HEK293 (cell line): ENCODE results near the gene SLC22A4.
A peak's percentile ranks its signal among the peaks of the same experiment; 100 is the strongest.

Experiments used
- CTCF ChIA-PET: fragments of 350-600 bp; formaldehyde crosslinking; extraction: SDS; loops from one replicate; lab custom pipeline; 2021; ENCODE audit warnings: antibody characterized with exemption; lab: Yijun Ruan, JAX
- POLR2A ChIA-PET: fragments of 300-600 bp; formaldehyde crosslinking; extraction: SDS; loops from one replicate; lab custom pipeline; 2020; ENCODE audit warnings: antibody characterized with exemption, inconsistent platforms; lab: Yijun Ruan, JAX
- H3K27ac ChIP-seq: fragments of 200-500 bp; sonication (Bioruptor generic); 2 replicates; pipeline ENCODE4 v1.5.1; 2014; ENCODE audit warnings: low read depth, low read length, control low read depth, inconsistent platforms; ENCODE audit errors: extremely low read depth
- H3K36me3 ChIP-seq, 2 experiments: fragments of 200-500 bp in 1 of 2; sonication (Bioruptor generic) in 1 of 2; 1 replicate in 1 of 2; 2 replicates in 1 of 2; pipeline ENCODE4 v1.5.1; 2014 to 2017; ENCODE audit warnings: inconsistent platforms in 2 of 2, low read length in 2 of 2; ENCODE audit not compliant: control insufficient read depth in 2 of 2, insufficient read depth in 1 of 2
- H3K4me1 ChIP-seq: fragments of 200-500 bp; sonication (Bioruptor generic); 2 replicates; pipeline ENCODE4 v1.5.1; 2014; ENCODE audit warnings: mild to moderate bottlenecking, low read length, inconsistent platforms; ENCODE audit not compliant: control insufficient read depth, insufficient read depth
- H3K4me3 ChIP-seq: 2 replicates; pipeline ENCODE4 v1.5.1; 2011; ENCODE audit warnings: low read depth, mild to moderate bottlenecking, control low read depth, low read length, moderate library complexity
- H3K9me3 ChIP-seq: fragments of 200-500 bp; sonication (Bioruptor generic); 2 replicates; pipeline ENCODE4 v1.5.1; 2014; ENCODE audit warnings: low read depth, low read length, inconsistent platforms; ENCODE audit not compliant: control insufficient read depth, insufficient read depth
- AEBP2 ChIP-seq: fragments of 450-650 bp; formaldehyde crosslinking; IDR thresholded peaks from 2 replicates; pipeline ENCODE4 v1.5.1; 2016; ENCODE audit warnings: missing biosample characterization, missing genetic modification characterization, borderline replicate concordance
- BCL11B ChIP-seq: fragments of 450-650 bp; formaldehyde crosslinking; IDR thresholded peaks from 2 replicates; pipeline ENCODE4 v1.5.1; 2016; ENCODE audit warnings: low read depth, missing biosample characterization, missing genetic modification characterization
- GFI1B ChIP-seq: fragments of 450-650 bp; formaldehyde crosslinking; IDR thresholded peaks from 2 replicates; pipeline ENCODE4 v1.5.1; 2016; ENCODE audit warnings: missing biosample characterization, missing genetic modification characterization
- GLIS1 ChIP-seq: fragments of 450-650 bp; formaldehyde crosslinking; IDR thresholded peaks from 2 replicates; pipeline ENCODE4 v1.5.1; 2016; ENCODE audit warnings: missing biosample characterization, missing genetic modification characterization
- RBAK ChIP-seq: fragments of 450-650 bp; formaldehyde crosslinking; IDR thresholded peaks from 2 replicates; pipeline ENCODE4 v1.5.1; 2016; ENCODE audit warnings: missing biosample characterization, missing genetic modification characterization
- REPIN1 ChIP-seq: fragments of 450-650 bp; formaldehyde crosslinking; IDR thresholded peaks from 2 replicates; pipeline ENCODE4 v1.5.1; 2017; ENCODE audit warnings: missing biosample characterization, missing genetic modification characterization, low read depth
- YY2 ChIP-seq: fragments of 450-650 bp; formaldehyde crosslinking; IDR thresholded peaks from 2 replicates; pipeline ENCODE4 v1.5.1; 2016; ENCODE audit warnings: missing biosample characterization, missing genetic modification characterization
- ZBTB17 ChIP-seq: fragments of 450-650 bp; formaldehyde crosslinking; IDR thresholded peaks from 2 replicates; pipeline ENCODE4 v1.5.1; 2016; ENCODE audit warnings: missing biosample characterization, missing genetic modification characterization
- ZBTB8A ChIP-seq: fragments of 450-650 bp; formaldehyde crosslinking; IDR thresholded peaks from 2 replicates; pipeline ENCODE4 v1.5.1; 2016; ENCODE audit warnings: missing biosample characterization, missing genetic modification characterization
- ZFP3 ChIP-seq: fragments of 450-650 bp; formaldehyde crosslinking; IDR thresholded peaks from 2 replicates; pipeline ENCODE4 v1.5.1; 2016; ENCODE audit warnings: low read depth, missing biosample characterization, missing genetic modification characterization
- ZNF169 ChIP-seq: fragments of 450-650 bp; formaldehyde crosslinking; IDR thresholded peaks from 2 replicates; pipeline ENCODE4 v1.5.1; 2016; ENCODE audit warnings: missing biosample characterization, missing genetic modification characterization
- ZNF23 ChIP-seq: fragments of 450-650 bp; formaldehyde crosslinking; IDR thresholded peaks from 2 replicates; pipeline ENCODE4 v1.5.1; 2016; ENCODE audit warnings: missing biosample characterization, missing genetic modification characterization, borderline replicate concordance
- ZNF280C ChIP-seq: fragments of 450-650 bp; formaldehyde crosslinking; IDR thresholded peaks from 2 replicates; pipeline ENCODE4 v1.5.1; 2016; ENCODE audit warnings: missing biosample characterization, missing genetic modification characterization
- ZNF311 ChIP-seq: fragments of 450-650 bp; formaldehyde crosslinking; IDR thresholded peaks from 2 replicates; pipeline ENCODE4 v1.5.1; 2017; ENCODE audit warnings: missing biosample characterization, missing genetic modification characterization, borderline replicate concordance
- ZNF362 ChIP-seq: fragments of 450-650 bp; formaldehyde crosslinking; IDR thresholded peaks from 2 replicates; pipeline ENCODE4 v1.5.1; 2016; ENCODE audit warnings: missing biosample characterization, missing genetic modification characterization
- ZNF394 ChIP-seq: fragments of 450-650 bp; formaldehyde crosslinking; IDR thresholded peaks from 2 replicates; pipeline ENCODE4 v1.5.1; 2016; ENCODE audit warnings: missing biosample characterization, missing genetic modification characterization, mild to moderate bottlenecking, moderate library complexity, borderline replicate concordance
- ZNF514 ChIP-seq: fragments of 450-650 bp; formaldehyde crosslinking; IDR thresholded peaks from 2 replicates; pipeline ENCODE4 v1.5.1; 2016; ENCODE audit warnings: missing biosample characterization, missing genetic modification characterization
- ZNF521 ChIP-seq: fragments of 450-650 bp; formaldehyde crosslinking; IDR thresholded peaks from 2 replicates; pipeline ENCODE4 v1.5.1; 2017; ENCODE audit warnings: missing biosample characterization, mild to moderate bottlenecking, missing genetic modification characterization
- ZNF544 ChIP-seq: fragments of 450-650 bp; formaldehyde crosslinking; IDR thresholded peaks from 2 replicates; pipeline ENCODE4 v1.5.0; 2017; ENCODE audit warnings: missing biosample characterization, missing genetic modification characterization
- ZNF677 ChIP-seq: fragments of 450-650 bp; IDR thresholded peaks from 2 replicates; pipeline ENCODE4 v1.5.0; 2018; ENCODE audit warnings: missing biosample characterization, mild to moderate bottlenecking, missing genetic modification characterization, moderate library complexity
- ZNF704 ChIP-seq: fragments of 450-650 bp; formaldehyde crosslinking; IDR thresholded peaks from 2 replicates; pipeline ENCODE4 v1.5.1; 2016; ENCODE audit warnings: missing biosample characterization, missing genetic modification characterization
- ZNF747 ChIP-seq: fragments of 450-650 bp; formaldehyde crosslinking; IDR thresholded peaks from 2 replicates; pipeline ENCODE4 v1.5.1; 2016; ENCODE audit warnings: missing biosample characterization, missing genetic modification characterization
- ZNF837 ChIP-seq: fragments of 450-650 bp; formaldehyde crosslinking; IDR thresholded peaks from 2 replicates; pipeline ENCODE4 v1.5.1; 2016; ENCODE audit warnings: missing biosample characterization, missing genetic modification characterization

Gene SLC22A4

GRCh38 chr5:132339502-132339901, 45.3 kb downstream of the SLC22A4 start (continued):
- TF ChIP-seq ZNF23 (tag by site-specific recombination) (no peak), ZNF704 (tag by site-specific recombination) (no peak), RBAK (tag by site-specific recombination) (no peak), ZFP3 (no peak), ZBTB17 (no peak), YY2 (no peak), ZNF169 (tag by site-specific recombination) (no peak), ZNF521 (tag by site-specific recombination) (no peak)

GRCh38 chr5:132342291-132343180, 48.3 kb downstream of the SLC22A4 start:
- POLR2A ChIA-PET = no interaction called here

GRCh38 chr5:132344775-132345514, 50.8 kb downstream of the SLC22A4 start:
- no peak for TF ChIP-seq GLIS1 (tag by site-specific recombination)
- TF ChIP-seq AEBP2 (tag by site-specific recombination) = no peak
- TF ChIP-seq ZBTB8A (tag by site-specific recombination) = no peak
- TF ChIP-seq ZNF544 (tag by site-specific recombination) = no peak
- no peak for TF ChIP-seq ZNF514 (tag by site-specific recombination)
- no peak for TF ChIP-seq GFI1B (tag by site-specific recombination)
- no peak for TF ChIP-seq ZNF280C
- TF ChIP-seq ZNF837 (tag by site-specific recombination) = no peak
- no peak for TF ChIP-seq BCL11B (tag by site-specific recombination)
- TF ChIP-seq ZNF362 (tag by site-specific recombination) = no peak
- TF ChIP-seq REPIN1 (tag by site-specific recombination) = no peak
- TF ChIP-seq ZNF394 = no peak
- TF ChIP-seq ZNF747 = no peak
- TF ChIP-seq, all 188 proteins: peak for 0
- no peaks in the 10 kb centered on the region for H3K9me3 ChIP-seq
- POLR2A ChIA-PET = no interaction called here
- H3K36me3 ChIP-seq = peaks cover 4 to 8% of the 10 kb centered on the region in 2 experiments; a peak in 2 of 3 replicates
- no peak overlapping the region for H3K4me3 ChIP-seq
- CTCF ChIA-PET = interaction anchor here (0.5 to 1.2 kb wide), 3 partner anchors 12 to 306 kb away, joined by 3 to 6 read pairs (median 3); no protein-coding TSS in a partner anchor
- H3K4me1 ChIP-seq = peaks cover 8% of the 10 kb centered on the region; the same call in 1 of the 2 replicates
- no peak overlapping the region for H3K27ac ChIP-seq

More at GRCh38 chr5:132342291-132343180, 48.3 kb downstream of the SLC22A4 start:
- Histone ChIP-seq H3K4me3 (no peak overlapping the region), H3K9me3 (no peaks in the 10 kb centered on the region), H3K36me3 (peaks cover 0 to 4% of the 10 kb centered on the region in 2 experiments; a peak in 1 of 3 replicates), H3K4me1 (peaks cover 8% of the 10 kb centered on the region; the same call in 1 of the 2 replicates), H3K27ac (no peak overlapping the region)
- TF ChIP-seq ZNF677 (tag by site-specific recombination) (peak; percentile 60; the same call in 1 of the 2 replicates), ZNF311 (tag by site-specific recombination) (no peak)
- CTCF ChIA-PET = no interaction called here
